ENCODE results near the gene NTRK3.

- TF ChIP-seq ZC3H10 (CRISPR knock-in tag; IDR thresholded peaks at IDR 0.05) (no peak), ARNTL (CRISPR knock-in tag; IDR thresholded peaks at IDR 0.05; ENCODE audit: borderline replicate concordance, low read depth) (no peak), ZNF70 (CRISPR knock-in tag; IDR thresholded peaks at IDR 0.05) (no peak), TOX (CRISPR knock-in tag; IDR thresholded peaks at IDR 0.05; ENCODE audit: borderline replicate concordance) (no peak), PATZ1 (CRISPR knock-in tag; IDR thresholded peaks at IDR 0.05; ENCODE audit: borderline replicate concordance) (no peak), CSRNP3 (CRISPR knock-in tag; IDR thresholded peaks at IDR 0.05) (no peak), ZNF565 (CRISPR knock-in tag; conservative IDR thresholded peaks at IDR 0.05; ENCODE audit: low read depth) (no peak), ISL1 (CRISPR knock-in tag; IDR thresholded peaks at IDR 0.05) (no peak), PPARA (CRISPR knock-in tag; IDR thresholded peaks at IDR 0.05; ENCODE audit: borderline replicate concordance) (no peak), CREB5 (CRISPR knock-in tag; IDR thresholded peaks at IDR 0.05; ENCODE audit: low read depth) (no peak), ZFP30 (CRISPR knock-in tag; IDR thresholded peaks at IDR 0.05) (no peak)
These were observed 77.9 kb downstream of the NTRK3 start for GRCh38 chr15:88178631-88179030.

Measured in SK-N-SH treated with all-trans-retinoic acid at 6 μM for 48 hours (cell line).